H9 (cell line): ENCODE results near the gene CCDC182. TPM values are rescaled to one million over a fixed set of nuclear protein-coding genes. Genes with fewer than 3 reads are reported as not detected.

ENCODE experiments used
- DNase-seq: peaks from one replicate; pipeline ENCODE4 v3.0.0-alpha.2; 2017
- H2AFZ ChIP-seq: one replicate; pipeline ENCODE4 v1.6.1; 2013; ENCODE audit warnings: mild to moderate bottlenecking, low read length, control low read depth, moderate library complexity
- H2AK5ac ChIP-seq: 2 replicates; pipeline ENCODE4 v1.6.1; 2013; ENCODE audit warnings: low read length, control low read depth, mixed read lengths; ENCODE audit not compliant: insufficient read length
- H2BK120ac ChIP-seq: one replicate; pipeline ENCODE4 v1.6.1; 2013; ENCODE audit warnings: low read depth, mild to moderate bottlenecking, low read length, control low read depth, inconsistent platforms; ENCODE audit not compliant: poor library complexity, severe bottlenecking
- H2BK12ac ChIP-seq: 2 replicates; pipeline ENCODE4 v1.6.1; 2013; ENCODE audit warnings: low read length, control low read depth, mixed read lengths, low read depth; ENCODE audit not compliant: insufficient read length
- H2BK15ac ChIP-seq: 2 replicates; pipeline ENCODE4 v1.6.1; 2013; ENCODE audit warnings: low read depth, low read length, control low read depth
- H2BK20ac ChIP-seq: one replicate; pipeline ENCODE4 v1.6.1; 2013; ENCODE audit warnings: low read depth, mild to moderate bottlenecking, low read length, control low read depth, inconsistent platforms; ENCODE audit not compliant: poor library complexity, severe bottlenecking
- H2BK5ac ChIP-seq: 2 replicates; pipeline ENCODE4 v1.6.1; 2013; ENCODE audit warnings: low read length, control low read depth, mixed read lengths; ENCODE audit not compliant: insufficient read length
- H3K14ac ChIP-seq: 2 replicates; pipeline ENCODE4 v1.6.1; 2013; ENCODE audit warnings: low read length, control low read depth; ENCODE audit not compliant: insufficient read depth
- H3K18ac ChIP-seq: 2 replicates; pipeline ENCODE4 v1.6.1; 2013; ENCODE audit warnings: low read depth, mild to moderate bottlenecking, mixed read lengths, low read length, control low read depth; ENCODE audit not compliant: insufficient read length
- H3K23ac ChIP-seq: 2 replicates; pipeline ENCODE4 v1.6.1; 2013; ENCODE audit warnings: low read length, control low read depth, mixed read lengths, low read depth; ENCODE audit not compliant: insufficient read length
- H3K23me2 ChIP-seq: 2 replicates; pipeline ENCODE4 v1.6.1; 2013; ENCODE audit warnings: low read depth, mild to moderate bottlenecking, mixed read lengths, low read length, control low read depth; ENCODE audit not compliant: insufficient read length, poor library complexity, severe bottlenecking
- H3K27ac ChIP-seq: 2 replicates; pipeline ENCODE4 v1.5.1; 2013; ENCODE audit warnings: low read length, control low read depth, mixed read lengths, low read depth; ENCODE audit not compliant: insufficient read length
- H3K27me3 ChIP-seq: 2 replicates; pipeline ENCODE4 v1.6.1; 2013; ENCODE audit warnings: low read length, control low read depth, inconsistent platforms; ENCODE audit not compliant: insufficient read depth
- H3K4ac ChIP-seq: 2 replicates; pipeline ENCODE4 v1.6.1; 2013; ENCODE audit warnings: low read depth, mild to moderate bottlenecking, control low read depth, inconsistent platforms, low read length, moderate library complexity
- H3K4me1 ChIP-seq: 2 replicates; pipeline ENCODE4 v1.6.1; 2013; ENCODE audit warnings: low read length, control low read depth, inconsistent platforms; ENCODE audit not compliant: insufficient read depth
- H3K4me2 ChIP-seq: 2 replicates; pipeline ENCODE4 v1.6.1; 2013; ENCODE audit warnings: low read length, control low read depth, mixed read lengths; ENCODE audit not compliant: insufficient read length, insufficient read depth
- H3K56ac ChIP-seq: 2 replicates; pipeline ENCODE4 v1.6.1; 2013; ENCODE audit warnings: low read depth, mild to moderate bottlenecking, mixed read lengths, low read length, control low read depth; ENCODE audit not compliant: insufficient read length
- H3K79me1 ChIP-seq: 2 replicates; pipeline ENCODE4 v1.6.1; 2013; ENCODE audit warnings: low read depth, mild to moderate bottlenecking, moderate library complexity, low read length, control low read depth, inconsistent platforms; ENCODE audit not compliant: insufficient read depth, poor library complexity, severe bottlenecking
- H3K79me2 ChIP-seq: 2 replicates; pipeline ENCODE4 v1.6.1; 2013; ENCODE audit warnings: low read length, control low read depth, inconsistent platforms; ENCODE audit not compliant: insufficient read depth
- H3K9ac ChIP-seq: 2 replicates; pipeline ENCODE4 v1.6.1; 2013; ENCODE audit warnings: low read length, control low read depth, mixed read lengths; ENCODE audit not compliant: insufficient read length; ENCODE audit errors: extremely low read depth
- H3K9me3 ChIP-seq: one replicate; pipeline ENCODE4 v1.6.1; 2013; ENCODE audit warnings: low read depth, low read length, inconsistent platforms; ENCODE audit not compliant: control insufficient read depth
- H3T11ph ChIP-seq: one replicate; pipeline ENCODE4 v1.6.1; 2013; ENCODE audit warnings: mild to moderate bottlenecking, low read length, control low read depth, inconsistent platforms
- H4K20me1 ChIP-seq: one replicate; pipeline ENCODE4 v1.6.1; 2013; ENCODE audit not compliant: control insufficient read depth, insufficient read length, insufficient read depth
- H4K5ac ChIP-seq: 2 replicates; pipeline ENCODE4 v1.6.1; 2013; ENCODE audit warnings: low read depth, mild to moderate bottlenecking, mixed read lengths, low read length, control low read depth; ENCODE audit not compliant: insufficient read length
- H4K8ac ChIP-seq: replicated peaks from 2 replicates; pipeline ENCODE4 v1.6.1; 2013; ENCODE audit warnings: low read length, control low read depth, mixed read lengths, low read depth; ENCODE audit not compliant: insufficient read length
- H4K91ac ChIP-seq: 2 replicates; pipeline ENCODE4 v1.6.1; 2013; ENCODE audit warnings: low read depth, mild to moderate bottlenecking, moderate library complexity, mixed read lengths, low read length, control low read depth; ENCODE audit not compliant: insufficient read length
- H3K27ac Mint-ChIP-seq, 3 experiments: 2 replicates in 2 of 3; 3 replicates in 1 of 3; pipeline ENCODE4 v1.8.0; 2020 to 2021; ENCODE audit warnings: mixed read lengths in 3 of 3, mild to moderate bottlenecking in 1 of 3, moderate library complexity in 1 of 3
- H3K27me3 Mint-ChIP-seq: 2 replicates; pipeline ENCODE4 v1.8.0; 2021; ENCODE audit warnings: low read depth, mild to moderate bottlenecking, moderate library complexity, mixed read lengths
- H3K36me3 Mint-ChIP-seq, 3 experiments: 2 replicates in 2 of 3; 3 replicates in 1 of 3; pipeline ENCODE4 v1.8.0; 2020 to 2021; ENCODE audit warnings: low read depth in 3 of 3, mixed read lengths in 3 of 3; ENCODE audit not compliant: insufficient read depth in 1 of 3
- H3K4me1 Mint-ChIP-seq, 2 experiments: 2 replicates each; pipeline ENCODE4 v1.8.0; 2020; ENCODE audit warnings: mixed read lengths in 2 of 2
- H3K4me3 Mint-ChIP-seq, 2 experiments: 2 replicates in 1 of 2; 3 replicates in 1 of 2; pipeline ENCODE4 v1.8.0; 2020 to 2021; ENCODE audit warnings: mild to moderate bottlenecking in 2 of 2, mixed read lengths in 2 of 2, moderate library complexity in 1 of 2
- H3K9me3 Mint-ChIP-seq, 2 experiments: 2 replicates in 1 of 2; 3 replicates in 1 of 2; pipeline ENCODE4 v1.8.0; 2020; ENCODE audit warnings: mild to moderate bottlenecking in 2 of 2, mixed read lengths in 2 of 2, moderate library complexity in 1 of 2
- CTCF ChIP-seq: fragments of 200-600 bp; sonication (generic); conservative IDR thresholded peaks from 3 replicates; pipeline ENCODE4 v1.8.0; 2021; ENCODE audit warnings: antibody characterized with exemption, mild to moderate bottlenecking
- WGBS: extraction: QIAGEN DNeasy Blood & Tissue Kit; methylation state at CpG from one replicate; pipeline ENCODE4 v1.1.7; 2013; ENCODE audit warnings: missing lambda C conversion rate, low lambda C conversion rate, mixed read lengths; ENCODE audit not compliant: insufficient read length; ENCODE audit errors: extremely low coverage; 5-methylcytosine and 5-hydroxymethylcytosine counted together
- total RNA-seq: library from RNA; stranded (reverse); gene quantifications from 2 replicates; pipeline ENCODE4 v1.2.1, GENCODE V29; 2021

The CCDC182 gene
- total RNA-seq, 1 experiment from 2014 or later = not detected

GRCh38 chr17:57715981-57716380, 29.1 kb downstream of the CCDC182 start:
- H3K9me3 ChIP-seq = no peaks in the 10 kb centered on the region
- Mint-ChIP-seq H3K27me3 (peaks cover 71% of the 10 kb centered on the region), H3K4me3 (no peak overlapping the region), H3K9me3 (no peaks in the 10 kb centered on the region), H3K27ac (no peak overlapping the region), H3K4me1 (no peaks in the 10 kb centered on the region), H3K36me3 (no peaks in the 10 kb centered on the region)
- no peak overlapping the region for H3K4me2 ChIP-seq
- H3K27ac ChIP-seq = no peak overlapping the region
- H2BK20ac ChIP-seq = no peak overlapping the region
- H3K4me1 ChIP-seq = no peaks in the 10 kb centered on the region
- H3K14ac ChIP-seq = no peak overlapping the region
- H3T11ph ChIP-seq = no peak overlapping the region
- no peaks in the 10 kb centered on the region for H3K23me2 ChIP-seq
- no peak overlapping the region for H3K56ac ChIP-seq
- H2BK15ac ChIP-seq = no peak overlapping the region
- H4K91ac ChIP-seq = no peak overlapping the region
- no peaks in the 10 kb centered on the region for H3K79me2 ChIP-seq
- WGBS = no CpG with 5 or more reads among the region's 1 CpG
- H3K9ac ChIP-seq = no peak overlapping the region
- no peak overlapping the region for H2BK120ac ChIP-seq
- H3K27me3 ChIP-seq = no peaks in the 10 kb centered on the region; the same call in 1 of the 2 replicates
- H2BK5ac ChIP-seq = no peak overlapping the region
- no peaks in the 10 kb centered on the region for H4K20me1 ChIP-seq
- H2BK12ac ChIP-seq = no peak overlapping the region
- H2AK5ac ChIP-seq = no peak overlapping the region
- H3K23ac ChIP-seq = no peak overlapping the region
- H3K79me1 ChIP-seq = no peaks in the 10 kb centered on the region
- TF ChIP-seq CTCF = no peak
- no peak overlapping the region for H2AFZ ChIP-seq
- H3K18ac ChIP-seq = no peak overlapping the region
- no peak overlapping the region for H3K4ac ChIP-seq
- H4K5ac ChIP-seq = no peak overlapping the region
- no peak overlapping the region for H4K8ac ChIP-seq
- DNase-seq = no peak
